OCI-LY7 (cell line): Measurements from ENCODE around the gene PWWP2B. TPM values are rescaled to one million over a fixed set of nuclear protein-coding genes. Genes with fewer than 3 reads are reported as not detected.

ENCODE experiments used
- BruUV-seq: library from RNA; stranded (reverse); fragments of 400-500 nt; replicated peaks from 2 replicates; lab custom pipeline; 2021; lab: Mats Ljungman, UMichigan
- CTCF ChIA-PET: fragments of 300-600 bp; sonication (Branson Sonifier 250); formaldehyde crosslinking; loops from one replicate; lab custom pipeline; 2022; ENCODE audit warnings: antibody characterized with exemption; ENCODE audit not compliant: unreplicated experiment; lab: Charles Lee
- POLR2A ChIA-PET: fragments of 300-600 bp; sonication (Branson Sonifier 250); formaldehyde crosslinking; loops from one replicate; lab custom pipeline; 2022; ENCODE audit warnings: antibody characterized with exemption; lab: Charles Lee
- DNase-seq: peaks from one replicate; pipeline ENCODE4 v3.0.0-alpha.2; 2015; ENCODE audit warnings: low spot score
- H2AFZ ChIP-seq: fragments of 200-600 bp; sonication (generic), shearing (Covaris generic); 2 replicates; pipeline ENCODE4 v1.6.1; 2014; ENCODE audit warnings: mild to moderate bottlenecking, antibody characterized with exemption, low read length, moderate library complexity
- H3K27ac ChIP-seq: fragments of 200-600 bp; sonication (generic); 2 replicates; pipeline ENCODE4 v1.5.1; 2014; ENCODE audit warnings: mixed run types, low read depth, mild to moderate bottlenecking, moderate library complexity, low read length, inconsistent platforms; ENCODE audit not compliant: poor library complexity, severe bottlenecking
- H3K36me3 ChIP-seq: fragments of 200-600 bp; sonication (generic); 2 replicates; pipeline ENCODE4 v1.6.1; 2014; ENCODE audit warnings: mild to moderate bottlenecking, antibody characterized with exemption, low read length, moderate library complexity, mixed read lengths; ENCODE audit not compliant: insufficient read depth
- H3K4me1 ChIP-seq: fragments of 200-600 bp; sonication (generic); 2 replicates; pipeline ENCODE4 v1.5.1; 2014; ENCODE audit warnings: mild to moderate bottlenecking, low read length; ENCODE audit not compliant: insufficient read depth, poor library complexity, severe bottlenecking
- H3K4me2 ChIP-seq: fragments of 200-600 bp; sonication (generic); 2 replicates; pipeline ENCODE4 v1.6.1; 2014; ENCODE audit warnings: mild to moderate bottlenecking, low read length
- H3K4me3 ChIP-seq: fragments of 200-600 bp; sonication (generic); 2 replicates; pipeline ENCODE4 v1.5.1; 2014; ENCODE audit warnings: mild to moderate bottlenecking, low read depth, low read length; ENCODE audit not compliant: poor library complexity, severe bottlenecking
- H3K79me2 ChIP-seq: fragments of 200-600 bp; sonication (generic); 2 replicates; pipeline ENCODE4 v1.6.1; 2016; ENCODE audit warnings: low read depth, mild to moderate bottlenecking, low read length, moderate library complexity, mixed read lengths; ENCODE audit not compliant: insufficient read depth
- H3K9me2 ChIP-seq: fragments of 200-600 bp; sonication (generic); 2 replicates; pipeline ENCODE4 v1.6.1; 2016; ENCODE audit warnings: mild to moderate bottlenecking, low read length, mixed read lengths; ENCODE audit not compliant: insufficient read depth
- H3K9me3 ChIP-seq: fragments of 200-600 bp; sonication (generic); 2 replicates; pipeline ENCODE4 v1.6.1; 2014; ENCODE audit warnings: mild to moderate bottlenecking, mixed run types, low read length, mixed read lengths
- H4K20me1 ChIP-seq: fragments of 200-600 bp; sonication (generic); 2 replicates; pipeline ENCODE4 v1.6.1; 2014; ENCODE audit warnings: mild to moderate bottlenecking, antibody characterized with exemption, low read length, moderate library complexity, mixed read lengths; ENCODE audit not compliant: insufficient read depth
- EZH2phosphoT487 ChIP-seq: fragments of 200-600 bp; sonication (generic); IDR thresholded peaks from 2 replicates; pipeline ENCODE4 v1.6.1; 2018; ENCODE audit warnings: low read depth, borderline replicate concordance, mild to moderate bottlenecking, mixed run types, antibody characterized with exemption, low read length, moderate library complexity, mixed read lengths
- intact Hi-C: fragments of 100-400 bp; cut with micrococcal nuclease; formaldehyde crosslinking; loops from one replicate; pipeline ENCODE4 v1.10.0; 2022; ENCODE audit not compliant: unreplicated experiment
- total RNA-seq, 2 experiments: library from RNA; depleted of rRNA in 1 of 2; stranded (reverse); fragments of >200 nt in 1 of 2; shearing (Covaris generic) in 1 of 2; gene quantifications; 2 replicates each; pipeline ENCODE4 v1.2.3, GENCODE V29; 2014 to 2022
- TF ChIP-seq, protein P1 (sequence below): fragments of 200-600 bp; sonication (generic); conservative IDR thresholded peaks from 2 replicates; pipeline ENCODE4 v1.5.1; 2014; ENCODE audit warnings: mild to moderate bottlenecking, antibody characterized with exemption, low read length, moderate library complexity, mixed read lengths

PWWP2B gene
- total RNA-seq, 2 experiments from 2014 or later, result 5.9 to 10.6 TPM

DNA sequence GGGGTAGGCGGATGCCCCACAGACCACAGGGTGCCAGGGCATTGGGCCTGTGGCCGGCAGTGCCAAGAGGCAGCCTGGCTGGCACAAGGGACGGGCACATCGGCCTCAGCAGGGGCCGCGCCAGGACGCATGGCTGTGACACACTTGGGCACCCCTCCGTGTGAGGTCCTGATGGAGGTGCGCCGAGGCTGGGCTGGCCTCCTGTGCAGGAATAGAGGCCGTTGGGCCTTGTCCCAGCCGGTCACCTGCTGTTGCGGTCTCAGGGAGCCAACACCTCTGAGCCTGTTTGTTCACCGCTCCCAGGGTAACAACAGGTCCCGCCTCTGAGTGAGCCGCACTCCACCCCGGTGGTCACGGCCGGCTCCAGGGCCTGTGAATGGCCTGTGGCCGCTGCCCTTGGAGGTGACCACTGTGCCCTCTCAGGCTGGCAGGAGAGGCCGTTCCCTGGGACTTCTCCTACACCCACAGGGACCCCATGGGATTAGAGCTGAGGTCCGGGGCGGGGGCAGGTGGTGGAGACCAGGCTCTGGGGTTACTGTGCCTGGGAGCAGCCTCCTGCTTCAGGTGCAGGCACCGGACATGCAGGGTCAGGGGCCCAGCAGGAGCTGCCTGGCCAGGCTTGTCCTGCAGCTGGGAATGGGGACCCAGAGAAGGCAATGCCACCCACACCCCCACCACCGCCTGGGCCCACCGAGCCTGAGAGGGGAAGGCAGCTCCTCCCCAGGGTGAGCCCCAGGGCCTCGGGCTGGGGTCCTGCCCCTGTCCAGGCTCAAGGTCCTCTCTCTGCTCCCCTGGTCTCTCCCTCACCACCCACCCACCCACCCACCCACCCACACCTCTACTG is 12.0 kb downstream of the PWWP2B start:
- no peak overlapping the region for H3K27ac ChIP-seq
- no peaks in the 10 kb centered on the region for H3K36me3 ChIP-seq
- H3K79me2 ChIP-seq, result no peaks in the 10 kb centered on the region
- BruUV-seq, result no TSS peak
- H3K9me2 ChIP-seq, result no peaks in the 10 kb centered on the region
- ChIA-PET CTCF (no interaction called here), POLR2A (interaction anchor here (1.0 kb wide), 1 partner anchor 11 kb away, joined by 4 read pairs; no protein-coding TSS in a partner anchor)
- intact Hi-C loops, result no loop called here
- no peaks in the 10 kb centered on the region for H3K9me3 ChIP-seq
- no peak overlapping the region for H3K4me3 ChIP-seq
- no peak for TF ChIP-seq EZH2phosphoT487
- TF ChIP-seq, protein P1, sequence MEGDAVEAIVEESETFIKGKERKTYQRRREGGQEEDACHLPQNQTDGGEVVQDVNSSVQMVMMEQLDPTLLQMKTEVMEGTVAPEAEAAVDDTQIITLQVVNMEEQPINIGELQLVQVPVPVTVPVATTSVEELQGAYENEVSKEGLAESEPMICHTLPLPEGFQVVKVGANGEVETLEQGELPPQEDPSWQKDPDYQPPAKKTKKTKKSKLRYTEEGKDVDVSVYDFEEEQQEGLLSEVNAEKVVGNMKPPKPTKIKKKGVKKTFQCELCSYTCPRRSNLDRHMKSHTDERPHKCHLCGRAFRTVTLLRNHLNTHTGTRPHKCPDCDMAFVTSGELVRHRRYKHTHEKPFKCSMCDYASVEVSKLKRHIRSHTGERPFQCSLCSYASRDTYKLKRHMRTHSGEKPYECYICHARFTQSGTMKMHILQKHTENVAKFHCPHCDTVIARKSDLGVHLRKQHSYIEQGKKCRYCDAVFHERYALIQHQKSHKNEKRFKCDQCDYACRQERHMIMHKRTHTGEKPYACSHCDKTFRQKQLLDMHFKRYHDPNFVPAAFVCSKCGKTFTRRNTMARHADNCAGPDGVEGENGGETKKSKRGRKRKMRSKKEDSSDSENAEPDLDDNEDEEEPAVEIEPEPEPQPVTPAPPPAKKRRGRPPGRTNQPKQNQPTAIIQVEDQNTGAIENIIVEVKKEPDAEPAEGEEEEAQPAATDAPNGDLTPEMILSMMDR, result no peak
- H4K20me1 ChIP-seq, result no peaks in the 10 kb centered on the region
- peaks cover 7% of the 10 kb centered on the region for H3K4me1 ChIP-seq
- no peak for DNase-seq
- no peak overlapping the region for H3K4me2 ChIP-seq
- H2AFZ ChIP-seq, result no peak overlapping the region

- intact Hi-C loops, result no loop called here
- Histone ChIP-seq H3K27ac (no peak overlapping the region), H2AFZ (no peak overlapping the region), H4K20me1 (no peaks in the 10 kb centered on the region), H3K36me3 (no peaks in the 10 kb centered on the region), H3K79me2 (no peaks in the 10 kb centered on the region), H3K9me3 (no peaks in the 10 kb centered on the region), H3K4me3 (no peak overlapping the region), H3K4me1 (peaks cover 7% of the 10 kb centered on the region), H3K4me2 (no peak overlapping the region), H3K9me2 (no peaks in the 10 kb centered on the region)
- ChIA-PET POLR2A (no interaction called here), CTCF (no interaction called here)
- TF ChIP-seq, protein P1, result no peak
- no peak for TF ChIP-seq EZH2phosphoT487
- no TSS peak for BruUV-seq
- no peak for DNase-seq
Observed at GRCh38 chr10:132409667-132410028, 12.6 kb downstream of the PWWP2B start.
